Fibroblast of the aortic adventitia (primary cell): ENCODE data around the gene PLXND1. TPM values are rescaled to one million over a fixed set of nuclear protein-coding genes. Genes with fewer than 3 reads are reported as not detected.

ENCODE experiments used
- DNase-seq: peaks from one replicate; pipeline ENCODE4 v3.0.0-alpha.2; 2010; ENCODE audit warnings: low read depth
- H3K4me3 ChIP-seq: 2 replicates; pipeline ENCODE4 v1.5.1; 2011; ENCODE audit warnings: low read depth, mild to moderate bottlenecking, control low read depth, low read length, moderate library complexity
- CTCF ChIP-seq: IDR thresholded peaks from 2 replicates; pipeline ENCODE4 v1.5.1; 2011; ENCODE audit warnings: mild to moderate bottlenecking, low read length, control low read depth, inconsistent platforms; ENCODE audit not compliant: insufficient read depth
- total RNA-seq: library from RNA; depleted of rRNA; stranded (reverse); fragments of >200 nt; gene quantifications from 2 replicates; pipeline ENCODE4 v1.2.3, GENCODE V29; 2012; ENCODE audit warnings: low replicate concordance

PLXND1 gene
- total RNA-seq, 1 donor: 31.4 TPM

GRCh38 chr3:129603991-129604749 lies 2.3 kb downstream of the PLXND1 start:
- TF ChIP-seq CTCF: no peak
- DNase-seq: peak; percentile 8
- H3K4me3 ChIP-seq: peak overlapping the region; percentile 88

- peak overlapping the region; percentile 88 for H3K4me3 ChIP-seq
- DNase-seq: no peak
- no peak for TF ChIP-seq CTCF
Measured at GRCh38 chr3:129603561-129603942, 2.9 kb downstream of the PLXND1 start.

- TF ChIP-seq CTCF: no peak
- peak overlapping the region; percentile 88 for H3K4me3 ChIP-seq
- DNase-seq: peak; percentile 88
Measured at GRCh38 chr3:129602730-129603560, 3.5 kb downstream of the PLXND1 start.

GRCh38 chr3:129602309-129602708 lies 4.2 kb downstream of the PLXND1 start:
- no peak overlapping the region for H3K4me3 ChIP-seq
- no peak for TF ChIP-seq CTCF
- no peak for DNase-seq

GRCh38 chr3:129601713-129602112 lies 4.8 kb downstream of the PLXND1 start:
- H3K4me3 ChIP-seq: no peak overlapping the region
- no peak for DNase-seq
- no peak for TF ChIP-seq CTCF

- no peak for TF ChIP-seq CTCF
- no peak for DNase-seq
- no peak overlapping the region for H3K4me3 ChIP-seq
Measured at GRCh38 chr3:129600348-129600747, 6.1 kb downstream of the PLXND1 start.
